ENCODE measurements around the gene NFATC2IP. TPM values are rescaled to one million over a fixed set of nuclear protein-coding genes. Genes with fewer than 3 reads are reported as not detected.

NFATC2IP gene
- total RNA-seq, 2 experiments from 2014 or later, result 120 to 133 TPM

DNA sequence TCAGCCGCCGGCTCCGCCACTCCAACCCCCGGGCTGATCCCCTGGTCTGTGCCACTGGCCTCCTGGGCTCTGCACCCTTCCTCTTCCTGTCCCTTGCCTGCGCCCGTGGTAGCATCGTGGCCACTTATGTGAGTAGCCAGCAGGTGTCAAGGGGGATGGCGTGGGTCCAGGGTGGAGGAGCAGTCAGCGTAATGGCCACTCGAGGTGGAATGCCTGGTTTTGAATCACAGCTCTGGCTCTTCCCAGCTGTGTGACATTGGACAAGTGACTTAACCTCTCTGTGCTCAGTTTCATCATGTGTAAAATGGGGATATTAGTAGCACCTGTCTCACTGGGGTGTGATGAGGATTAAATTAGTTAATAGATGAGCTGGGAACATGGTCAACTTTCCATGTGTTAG lies 31.7 kb downstream of the NFATC2IP start:
- no peak for ATAC-seq
- Mint-ChIP-seq H3K36me3 (peaks cover 50% of the 10 kb centered on the region), H3K27ac (no peak overlapping the region), H3K9me3 (ENCODE audit: low read depth) (peaks cover 4% of the 10 kb centered on the region), H3K27me3 (no peaks in the 10 kb centered on the region), H3K4me3 (no peak overlapping the region), H3K4me1 (peaks cover 25% of the 10 kb centered on the region)
- CTCF ChIA-PET, result interaction anchor here (0.8 to 1.6 kb wide), 3 partner anchors 9 to 38 kb away, joined by 3 to 4 read pairs (median 3); no protein-coding TSS in a partner anchor
- DNase-seq, result no peak

DNA sequence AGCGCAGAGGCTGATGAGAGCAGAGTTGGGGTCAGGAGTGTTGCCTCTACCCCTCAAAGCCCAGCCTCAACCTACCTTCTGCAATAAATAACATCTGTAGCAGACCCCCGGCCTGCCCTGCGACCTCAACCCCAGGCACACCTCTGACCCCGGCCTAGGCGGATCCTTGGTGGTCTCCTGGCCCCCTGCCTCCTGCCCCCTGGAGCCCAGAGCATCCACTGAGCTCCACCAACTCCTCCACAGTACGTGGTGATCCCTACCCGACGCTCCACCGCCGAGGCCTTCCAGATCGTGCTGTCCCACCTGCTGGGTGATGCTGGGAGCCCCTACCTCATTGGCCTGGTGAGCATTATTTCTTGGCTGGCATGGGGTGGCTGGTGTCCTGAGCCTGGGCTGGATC lies 32.2 kb downstream of the NFATC2IP start:
- Mint-ChIP-seq H3K36me3 (peaks cover 56% of the 10 kb centered on the region), H3K4me1 (peaks cover 29% of the 10 kb centered on the region), H3K9me3 (ENCODE audit: low read depth) (peaks cover 5% of the 10 kb centered on the region), H3K27ac (peak overlapping the region; percentile 66), H3K27me3 (no peaks in the 10 kb centered on the region), H3K4me3 (no peak overlapping the region)
- CTCF ChIA-PET, result interaction anchor here (0.8 to 1.6 kb wide), 3 partner anchors 9 to 38 kb away, joined by 3 to 4 read pairs (median 3); no protein-coding TSS in a partner anchor
- ATAC-seq (no peak), DNase-seq (no peak)

DNA sequence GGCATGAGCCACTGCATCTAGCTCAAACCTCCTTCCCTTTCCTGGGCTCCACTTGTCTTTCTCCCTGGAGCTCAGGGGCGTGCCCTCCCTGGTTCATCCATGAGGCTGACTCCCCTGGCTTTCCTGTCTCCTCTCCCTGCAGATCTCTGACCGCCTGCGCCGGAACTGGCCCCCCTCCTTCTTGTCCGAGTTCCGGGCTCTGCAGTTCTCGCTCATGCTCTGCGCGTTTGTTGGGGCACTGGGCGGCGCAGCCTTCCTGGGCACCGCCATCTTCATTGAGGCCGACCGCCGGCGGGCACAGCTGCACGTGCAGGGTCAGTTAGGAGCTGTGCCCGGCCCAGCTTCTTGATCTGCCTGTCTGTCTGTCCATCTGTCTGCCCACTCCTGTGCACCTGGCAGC lies 32.9 kb downstream of the NFATC2IP start:
- peaks cover 5% of the 10 kb centered on the region for H3K9me3 Mint-ChIP-seq (ENCODE audit: low read depth)
- no peak for ATAC-seq
- no peak overlapping the region for H3K4me3 Mint-ChIP-seq
- H3K27ac Mint-ChIP-seq, result peak overlapping the region; percentile 80
- peaks cover 56% of the 10 kb centered on the region for H3K36me3 Mint-ChIP-seq
- DNase-seq, result no peak
- no peaks in the 10 kb centered on the region for H3K27me3 Mint-ChIP-seq
- CTCF ChIA-PET, result interaction anchor here (1.0 to 1.6 kb wide), 4 partner anchors 10 to 1049 kb away, joined by 3 to 4 read pairs (median 4); partner anchors contain the start of gene SH2B1
- H3K4me1 Mint-ChIP-seq, result peaks cover 34% of the 10 kb centered on the region

DNA sequence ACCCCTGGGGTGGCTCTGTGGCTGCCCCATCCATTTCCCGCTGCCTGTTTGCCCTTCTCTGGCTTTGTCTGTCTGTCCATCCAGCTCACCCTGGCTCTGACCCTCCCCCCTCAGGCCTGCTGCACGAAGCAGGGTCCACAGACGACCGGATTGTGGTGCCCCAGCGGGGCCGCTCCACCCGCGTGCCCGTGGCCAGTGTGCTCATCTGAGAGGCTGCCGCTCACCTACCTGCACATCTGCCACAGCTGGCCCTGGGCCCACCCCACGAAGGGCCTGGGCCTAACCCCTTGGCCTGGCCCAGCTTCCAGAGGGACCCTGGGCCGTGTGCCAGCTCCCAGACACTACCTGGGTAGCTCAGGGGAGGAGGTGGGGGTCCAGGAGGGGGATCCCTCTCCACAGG lies 33.4 kb downstream of the NFATC2IP start:
- Mint-ChIP-seq H3K4me1 (peaks cover 38% of the 10 kb centered on the region), H3K4me3 (peak overlapping the region; percentile 100), H3K27ac (peak overlapping the region; percentile 80), H3K36me3 (peaks cover 60% of the 10 kb centered on the region), H3K27me3 (no peaks in the 10 kb centered on the region), H3K9me3 (ENCODE audit: low read depth) (peaks cover 5% of the 10 kb centered on the region)
- DNase-seq (no peak), ATAC-seq (no peak)
- CTCF ChIA-PET, result interaction anchor here (1.0 kb wide), 3 partner anchors 10 to 1048 kb away, joined by 3 to 4 read pairs (median 3); partner anchors contain the start of gene SH2B1

DNA sequence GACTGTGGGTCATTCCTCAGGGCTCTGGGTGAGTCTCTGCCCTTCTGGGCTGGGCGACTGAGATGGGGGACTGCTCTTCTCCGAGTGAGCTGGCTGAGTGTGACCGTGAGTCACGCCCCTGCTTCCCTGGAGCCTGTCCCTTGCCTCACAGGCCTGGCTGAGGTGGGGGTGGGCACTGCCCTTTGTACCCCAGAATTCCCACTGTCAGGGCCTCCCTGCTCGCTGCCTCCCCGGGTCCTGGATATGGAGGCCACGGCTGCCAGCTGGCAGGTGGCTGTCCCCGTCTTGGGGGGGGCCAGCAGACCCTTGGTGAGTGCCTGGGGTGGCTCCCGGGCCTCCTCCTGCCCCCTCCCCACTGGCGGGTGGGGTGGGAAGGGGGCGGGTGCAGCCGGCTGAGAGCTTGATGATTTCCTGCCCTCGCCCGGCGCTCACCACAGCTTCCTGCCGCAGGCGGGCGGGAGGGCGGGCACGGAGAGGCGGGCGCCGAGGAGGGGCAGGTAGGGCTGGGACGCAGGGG lies 33.9 kb downstream of the NFATC2IP start, which contains the start of gene LAT:
Gene LAT, plus strand, starts transcription at position 434 of the 517 bp plus-strand sequence. CDS start 366 bp downstream, outside the sequence.
- H3K27ac Mint-ChIP-seq, result peak within 1 kb of the TSS; percentile 98
- peaks cover 5% of the 10 kb centered on the region for H3K9me3 Mint-ChIP-seq (ENCODE audit: low read depth)
- H3K4me1 Mint-ChIP-seq, result peaks cover 44% of the 10 kb centered on the region
- CTCF ChIA-PET, result interaction anchor here (1.0 to 4.8 kb wide), 5 partner anchors 7 to 1048 kb away, joined by 3 to 27 read pairs (median 6); partner anchors contain the start of genes SH2B1 and SPNS1
- H3K4me3 Mint-ChIP-seq, result peak within 1 kb of the TSS; percentile 100
- H3K27me3 Mint-ChIP-seq, result no peaks in the 10 kb centered on the region
- H3K36me3 Mint-ChIP-seq, result peaks cover 65% of the 10 kb centered on the region
- ATAC-seq (peak; percentile 71), DNase-seq (peak; percentile 88)

DNA sequence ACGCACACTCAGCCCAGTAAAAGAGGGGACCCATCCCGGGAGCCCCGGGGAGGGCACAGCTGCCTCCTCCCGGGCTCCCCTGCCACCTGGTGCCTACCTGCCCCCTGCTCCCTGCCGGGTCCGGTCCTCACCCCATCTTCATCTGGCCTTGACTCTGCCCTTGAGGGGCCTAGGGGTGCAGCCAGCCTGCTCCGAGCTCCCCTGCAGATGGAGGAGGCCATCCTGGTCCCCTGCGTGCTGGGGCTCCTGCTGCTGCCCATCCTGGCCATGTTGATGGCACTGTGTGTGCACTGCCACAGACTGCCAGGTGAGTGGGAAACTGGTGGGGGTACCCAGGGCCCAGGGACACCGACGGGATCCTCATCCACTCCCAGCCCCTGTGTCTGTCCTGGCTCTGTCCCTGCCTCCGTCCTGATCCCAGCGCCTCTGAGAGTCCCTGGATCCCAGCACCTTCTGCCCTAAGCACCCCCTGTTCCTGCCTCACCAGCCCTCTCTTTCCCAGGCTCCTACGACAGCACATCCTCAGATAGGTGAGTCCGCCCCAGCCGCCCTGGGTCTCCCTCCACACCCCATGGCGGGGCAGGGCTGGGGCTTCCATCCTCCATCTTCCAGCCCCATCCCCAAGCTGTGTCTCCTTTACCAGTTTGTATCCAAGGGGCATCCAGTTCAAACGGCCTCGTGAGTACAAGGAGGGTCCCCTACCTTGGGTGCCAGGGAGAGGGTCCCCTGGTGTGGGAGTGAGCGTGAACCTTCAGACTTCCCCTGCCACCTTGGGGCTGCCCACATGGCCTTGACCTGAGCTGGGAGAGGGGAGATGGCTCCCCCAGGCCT lies 34.7 kb downstream of the NFATC2IP start:
- Mint-ChIP-seq H3K9me3 (ENCODE audit: low read depth) (peaks cover 5% of the 10 kb centered on the region), H3K27ac (peak overlapping the region; percentile 98), H3K36me3 (peaks cover 71% of the 10 kb centered on the region), H3K4me1 (peaks cover 52% of the 10 kb centered on the region), H3K4me3 (peak overlapping the region; percentile 100), H3K27me3 (no peaks in the 10 kb centered on the region)
- peak; percentile 28 for ATAC-seq
- peak; percentile 55 for DNase-seq
- CTCF ChIA-PET, result interaction anchor here (1.1 to 4.8 kb wide), 4 partner anchors 8 to 22 kb away, joined by 4 to 27 read pairs (median 11); partner anchors contain the start of gene SPNS1

DNA sequence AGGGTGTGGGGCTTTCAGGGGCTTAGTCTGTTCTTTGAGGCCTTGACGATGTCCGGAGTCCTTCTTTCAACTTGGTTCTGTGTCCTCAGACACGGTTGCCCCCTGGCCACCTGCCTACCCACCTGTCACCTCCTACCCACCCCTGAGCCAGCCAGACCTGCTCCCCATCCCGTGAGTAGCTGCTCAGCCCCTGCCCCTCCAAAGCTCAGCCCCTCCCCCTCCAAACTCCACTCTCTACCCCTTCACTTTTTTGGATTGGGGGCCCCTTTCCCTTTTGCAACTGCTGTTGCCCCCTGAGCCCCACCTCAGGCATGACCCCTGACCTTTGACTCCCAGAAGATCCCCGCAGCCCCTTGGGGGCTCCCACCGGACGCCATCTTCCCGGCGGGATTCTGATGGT lies 35.3 kb downstream of the NFATC2IP start:
- DNase-seq (no peak), ATAC-seq (no peak)
- Mint-ChIP-seq H3K36me3 (peaks cover 72% of the 10 kb centered on the region), H3K9me3 (ENCODE audit: low read depth) (peaks cover 5% of the 10 kb centered on the region), H3K27ac (peak overlapping the region; percentile 98), H3K4me3 (peak overlapping the region; percentile 100), H3K4me1 (peaks cover 56% of the 10 kb centered on the region), H3K27me3 (no peaks in the 10 kb centered on the region)
- CTCF ChIA-PET, result interaction anchor here (1.1 to 4.8 kb wide), 5 partner anchors 9 to 43 kb away, joined by 4 to 27 read pairs (median 11); partner anchors contain the start of gene SPNS1

DNA sequence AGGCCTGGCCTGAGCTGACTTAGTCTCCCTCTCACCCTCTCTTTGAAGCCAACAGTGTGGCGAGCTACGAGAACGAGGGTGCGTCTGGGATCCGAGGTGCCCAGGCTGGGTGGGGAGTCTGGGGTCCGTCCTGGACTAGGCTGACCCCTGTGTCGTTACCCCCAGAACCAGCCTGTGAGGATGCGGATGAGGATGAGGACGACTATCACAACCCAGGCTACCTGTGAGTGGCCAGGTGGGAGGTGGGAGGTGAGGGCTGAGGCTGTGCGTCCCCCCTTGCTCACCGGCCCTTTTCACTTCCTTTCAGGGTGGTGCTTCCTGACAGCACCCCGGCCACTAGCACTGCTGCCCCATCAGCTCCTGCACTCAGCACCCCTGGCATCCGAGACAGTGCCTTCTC lies 35.8 kb downstream of the NFATC2IP start:
- Mint-ChIP-seq H3K36me3 (peaks cover 68% of the 10 kb centered on the region), H3K9me3 (ENCODE audit: low read depth) (peaks cover 5% of the 10 kb centered on the region), H3K27ac (peak overlapping the region; percentile 98), H3K4me1 (peaks cover 59% of the 10 kb centered on the region), H3K27me3 (no peaks in the 10 kb centered on the region), H3K4me3 (peak overlapping the region; percentile 100)
- DNase-seq (peak; percentile 54), ATAC-seq (no peak)
- CTCF ChIA-PET, result interaction anchor here (1.1 to 4.8 kb wide), 6 partner anchors 9 to 42 kb away, joined by 4 to 27 read pairs (median 8); partner anchors contain the start of gene SPNS1

DNA sequence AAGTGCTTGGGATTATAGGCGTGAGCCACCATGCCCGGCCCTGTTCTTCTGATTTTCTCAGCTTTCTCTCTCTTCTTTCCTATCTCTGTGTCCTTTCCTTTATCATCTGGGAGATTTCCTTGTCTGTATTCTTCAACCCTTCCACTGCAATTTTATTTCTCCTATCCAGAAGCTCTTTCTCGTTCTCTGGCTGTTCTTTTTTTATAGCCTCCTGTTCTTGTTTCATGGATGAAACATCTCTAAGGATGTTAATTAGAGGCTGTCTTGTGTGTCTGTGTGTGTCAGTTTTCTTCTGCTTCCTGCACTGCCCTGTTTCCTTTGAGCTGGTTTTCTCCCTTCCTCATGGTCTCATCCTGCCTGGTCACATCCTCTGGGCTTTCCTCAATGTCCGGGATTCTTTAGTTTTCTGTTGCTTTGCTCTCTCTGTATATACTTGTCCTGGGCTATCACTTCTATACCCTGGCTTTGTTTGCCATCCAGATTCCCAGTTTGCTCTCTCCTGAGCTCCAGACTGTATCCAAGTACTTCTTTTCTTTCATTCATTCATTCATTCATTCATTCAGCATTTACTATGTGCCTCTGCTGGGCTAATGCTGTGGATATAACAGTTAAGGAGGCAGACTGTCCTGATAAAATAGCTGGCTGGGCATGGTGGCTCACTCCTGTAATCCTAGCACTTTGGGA lies 36.6 kb downstream of the NFATC2IP start:
- H3K4me1 Mint-ChIP-seq, result peaks cover 63% of the 10 kb centered on the region
- CTCF ChIA-PET, result interaction anchor here (0.9 to 4.8 kb wide), 6 partner anchors 10 to 41 kb away, joined by 4 to 27 read pairs (median 8); no protein-coding TSS in a partner anchor
- DNase-seq (no peak), ATAC-seq (no peak)
- H3K36me3 Mint-ChIP-seq, result peaks cover 60% of the 10 kb centered on the region
- H3K27ac Mint-ChIP-seq, result peak overlapping the region; percentile 92
- peaks cover 5% of the 10 kb centered on the region for H3K9me3 Mint-ChIP-seq (ENCODE audit: low read depth)
- H3K4me3 Mint-ChIP-seq, result peak overlapping the region; percentile 100
- H3K27me3 Mint-ChIP-seq, result no peaks in the 10 kb centered on the region

DNA sequence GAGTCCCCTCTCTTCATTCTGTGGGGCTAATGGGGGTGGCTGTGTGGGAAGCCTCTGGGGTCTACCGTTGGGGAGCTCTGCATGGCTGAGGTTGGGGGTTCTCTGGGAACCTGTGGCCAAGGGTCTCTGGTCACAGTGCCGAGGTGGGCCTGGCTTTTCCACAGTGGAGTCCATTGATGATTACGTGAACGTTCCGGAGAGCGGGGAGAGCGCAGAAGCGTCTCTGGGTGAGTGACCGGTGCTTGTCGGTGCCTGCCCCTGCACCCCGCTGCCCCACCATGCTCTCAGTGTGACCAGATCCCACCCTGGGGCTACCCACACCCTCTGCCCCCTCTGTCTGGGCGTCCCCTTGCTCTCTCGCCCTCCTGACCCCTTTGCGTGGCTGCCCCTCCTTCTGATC lies 38.6 kb downstream of the NFATC2IP start:
- CTCF ChIA-PET, result interaction anchor here (1.0 to 4.8 kb wide), 3 partner anchors 12 to 18 kb away, joined by 3 to 27 read pairs (median 4); no protein-coding TSS in a partner anchor
- Mint-ChIP-seq H3K27me3 (no peaks in the 10 kb centered on the region), H3K4me1 (peaks cover 51% of the 10 kb centered on the region), H3K27ac (peak overlapping the region; percentile 92), H3K4me3 (peak overlapping the region; percentile 61), H3K36me3 (peaks cover 47% of the 10 kb centered on the region), H3K9me3 (ENCODE audit: low read depth) (peaks cover 5% of the 10 kb centered on the region)
- ATAC-seq (no peak), DNase-seq (no peak)

DNA sequence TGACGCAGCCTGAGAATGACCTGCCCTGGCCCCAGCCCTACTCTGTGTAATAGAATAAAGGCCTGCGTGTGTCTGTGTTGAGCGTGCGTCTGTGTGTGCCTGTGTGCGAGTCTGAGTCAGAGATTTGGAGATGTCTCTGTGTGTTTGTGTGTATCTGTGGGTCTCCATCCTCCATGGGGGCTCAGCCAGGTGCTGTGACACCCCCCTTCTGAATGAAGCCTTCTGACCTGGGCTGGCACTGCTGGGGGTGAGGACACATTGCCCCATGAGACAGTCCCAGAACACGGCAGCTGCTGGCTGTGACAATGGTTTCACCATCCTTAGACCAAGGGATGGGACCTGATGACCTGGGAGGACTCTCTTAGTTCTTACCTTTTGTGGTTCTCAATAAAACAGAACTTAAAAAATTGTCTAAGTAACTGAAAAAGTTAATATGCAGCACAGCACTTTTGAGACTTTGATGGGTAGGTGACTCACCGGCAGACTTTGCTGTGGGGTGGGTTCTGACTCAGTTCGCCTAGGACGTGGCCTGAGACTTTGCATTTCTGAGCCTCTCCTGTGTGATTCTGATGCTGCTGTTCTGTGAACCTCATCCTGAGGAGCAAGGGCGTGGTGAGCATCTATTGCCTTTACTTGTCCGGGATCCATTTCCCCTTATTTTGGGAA lies 39.8 kb downstream of the NFATC2IP start:
- Mint-ChIP-seq H3K4me3 (peak overlapping the region; percentile 61), H3K36me3 (peaks cover 44% of the 10 kb centered on the region), H3K9me3 (ENCODE audit: low read depth) (peaks cover 5% of the 10 kb centered on the region), H3K27ac (peak overlapping the region; percentile 92), H3K27me3 (no peaks in the 10 kb centered on the region), H3K4me1 (peaks cover 49% of the 10 kb centered on the region)
- CTCF ChIA-PET, result no interaction called here
- DNase-seq (peak; percentile 80), ATAC-seq (peak; percentile 72)

DNA sequence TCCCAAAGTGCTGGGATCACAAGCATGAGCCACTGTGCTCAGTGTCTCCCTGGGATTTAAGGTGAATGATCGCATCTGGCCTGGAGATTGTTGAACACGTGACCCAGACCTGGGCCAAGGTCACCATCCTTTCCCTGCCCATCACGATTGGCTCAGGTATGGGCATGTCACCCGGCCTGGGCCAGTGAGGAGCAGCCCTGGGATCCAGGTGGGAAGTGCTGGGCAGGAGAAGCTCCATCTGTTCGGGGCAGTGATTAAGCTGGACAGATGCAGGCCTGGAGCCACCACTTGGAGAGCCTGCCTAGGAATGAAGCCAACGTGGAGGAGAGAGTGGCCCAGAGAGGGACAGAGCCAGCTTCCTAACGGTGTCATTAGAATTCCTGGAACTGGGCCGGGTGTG lies 41.0 kb downstream of the NFATC2IP start:
- Mint-ChIP-seq H3K36me3 (peaks cover 33% of the 10 kb centered on the region), H3K4me3 (no peak overlapping the region), H3K27ac (no peak overlapping the region), H3K4me1 (peaks cover 45% of the 10 kb centered on the region), H3K9me3 (ENCODE audit: low read depth) (peaks cover 5% of the 10 kb centered on the region), H3K27me3 (no peaks in the 10 kb centered on the region)
- no peak for ATAC-seq
- CTCF ChIA-PET, result no interaction called here
- no peak for DNase-seq

All from activated CD8-positive, alpha-beta memory T cell treated with anti-CD3 and anti-CD28 coated beads, Interleukin-2, amount 10 ng/mL, durations not matched to agents 7 days and 5 days (primary cell).